Mucosa of descending colon (tissue), 3 donors: ENCODE data around the gene MPIG6B. TPM values are rescaled to one million over a fixed set of nuclear protein-coding genes. Genes with fewer than 3 reads are reported as not detected.

ENCODE experiments used
- ATAC-seq: fragments of 200-7000 bp; cut with Tn5 transposase; one replicate; pipeline ENCODE4 v1.9.1; 2020; ENCODE audit warnings: mild to moderate bottlenecking, moderate library complexity
- DNase-seq, 3 donors: peaks; one replicate each; pipeline ENCODE4 v3.0.0-alpha.2; 2020
- H3K36me3 ChIP-seq: fragments of 200-600 bp; one replicate; pipeline ENCODE4 v1.8.0; 2021; ENCODE audit warnings: low read depth, mild to moderate bottlenecking
- H3K4me1 ChIP-seq: fragments of 200-600 bp; one replicate; pipeline ENCODE4 v1.8.0; 2021; ENCODE audit warnings: low read depth, mild to moderate bottlenecking
- H3K4me3 ChIP-seq: fragments of 200-600 bp; one replicate; pipeline ENCODE4 v1.8.0; 2021; ENCODE audit warnings: mild to moderate bottlenecking
- H3K9me3 ChIP-seq: fragments of 200-600 bp; one replicate; pipeline ENCODE4 v1.8.0; 2021; ENCODE audit warnings: mild to moderate bottlenecking
- intact Hi-C, 2 donors: fragments of 100-400 bp; cut with DNase I in 1 of 2; cut with micrococcal nuclease in 1 of 2; formaldehyde crosslinking; loops; one replicate each; pipeline versions ENCODE4 v1.11.0 to v1.11.1; 2022; cut with DNase I, micrococcal nuclease
- total RNA-seq, 3 donors: library from RNA; stranded (reverse); fragmentation: NEBNext Ultra II Directional in 2 of 3; extraction: Animal tissue kit (Norgen Biotek cat#: 25700) in 2 of 3; gene quantifications; one replicate each; pipeline versions ENCODE4 v1.2.1 to v1.2.4, GENCODE V29; 2021 to 2023
- TF ChIP-seq, protein P1 (sequence below): fragments of 200-600 bp; IDR thresholded peaks from one replicate; pipeline ENCODE4 v1.8.0; 2022; ENCODE audit warnings: antibody characterized with exemption, mild to moderate bottlenecking
- donor health status: DM: no; HTN: no; CAD: no; lungs with moderate emphysema.
- donor health status: DM: no; HTN: no; CAD: no.
- donor health status: DM: no; HTN: yes; CAD: no.

MPIG6B gene
- total RNA-seq, 3 donors from 2014 or later: 0.48 to 1.4 (median 0.57) TPM

DNA sequence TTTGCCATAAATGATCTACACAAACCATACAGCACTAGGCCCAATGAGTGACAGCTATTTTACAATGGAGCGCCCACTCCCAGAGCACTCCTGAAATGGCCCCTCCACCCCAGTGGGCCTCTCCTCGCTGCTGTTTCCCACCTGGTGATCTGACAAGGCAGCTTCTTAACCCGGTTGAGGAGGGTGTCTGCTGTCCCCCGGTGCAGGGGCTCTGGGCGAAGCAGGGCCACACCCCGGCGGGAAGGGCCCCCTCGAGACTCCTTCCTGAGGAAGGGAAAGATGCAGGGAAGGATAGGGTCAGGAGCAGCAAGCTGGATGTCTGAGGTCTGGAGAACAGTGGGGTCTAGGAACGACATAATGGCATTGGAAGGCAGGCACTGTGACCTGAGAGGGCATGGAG, 30.3 kb upstream of the MPIG6B start:
- H3K4me1 ChIP-seq: no peaks in the 10 kb centered on the region
- no peak overlapping the region for H3K4me3 ChIP-seq
- intact Hi-C loops: no loop called here
- TF ChIP-seq, protein P1, sequence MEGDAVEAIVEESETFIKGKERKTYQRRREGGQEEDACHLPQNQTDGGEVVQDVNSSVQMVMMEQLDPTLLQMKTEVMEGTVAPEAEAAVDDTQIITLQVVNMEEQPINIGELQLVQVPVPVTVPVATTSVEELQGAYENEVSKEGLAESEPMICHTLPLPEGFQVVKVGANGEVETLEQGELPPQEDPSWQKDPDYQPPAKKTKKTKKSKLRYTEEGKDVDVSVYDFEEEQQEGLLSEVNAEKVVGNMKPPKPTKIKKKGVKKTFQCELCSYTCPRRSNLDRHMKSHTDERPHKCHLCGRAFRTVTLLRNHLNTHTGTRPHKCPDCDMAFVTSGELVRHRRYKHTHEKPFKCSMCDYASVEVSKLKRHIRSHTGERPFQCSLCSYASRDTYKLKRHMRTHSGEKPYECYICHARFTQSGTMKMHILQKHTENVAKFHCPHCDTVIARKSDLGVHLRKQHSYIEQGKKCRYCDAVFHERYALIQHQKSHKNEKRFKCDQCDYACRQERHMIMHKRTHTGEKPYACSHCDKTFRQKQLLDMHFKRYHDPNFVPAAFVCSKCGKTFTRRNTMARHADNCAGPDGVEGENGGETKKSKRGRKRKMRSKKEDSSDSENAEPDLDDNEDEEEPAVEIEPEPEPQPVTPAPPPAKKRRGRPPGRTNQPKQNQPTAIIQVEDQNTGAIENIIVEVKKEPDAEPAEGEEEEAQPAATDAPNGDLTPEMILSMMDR: no peak
- DNase-seq (no peak), ATAC-seq (no peak)
- H3K9me3 ChIP-seq: no peaks in the 10 kb centered on the region
- peaks cover 6% of the 10 kb centered on the region for H3K36me3 ChIP-seq

DNA sequence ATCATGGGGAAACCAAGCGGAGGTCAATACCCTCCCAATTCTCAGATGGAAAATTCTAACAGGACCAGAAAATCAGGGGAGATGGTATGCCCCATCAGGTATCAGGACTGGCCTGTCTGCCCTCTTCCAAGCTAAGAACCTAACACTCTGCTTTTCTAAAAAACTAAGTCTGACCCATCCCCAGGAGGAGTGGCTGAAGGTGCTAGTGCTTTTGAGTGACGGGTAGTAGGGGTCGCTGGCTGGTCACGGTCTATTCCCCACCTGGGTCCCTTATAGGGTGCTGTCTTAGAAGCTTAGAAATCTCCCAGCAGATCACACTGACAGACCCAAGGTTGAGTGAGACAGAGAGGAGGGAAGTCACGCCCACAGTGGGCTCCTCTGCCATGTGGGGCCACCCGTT, 29.6 kb upstream of the MPIG6B start:
- no peaks in the 10 kb centered on the region for H3K9me3 ChIP-seq
- no peak for DNase-seq
- H3K4me3 ChIP-seq: no peak overlapping the region
- intact Hi-C loops: no loop called here
- H3K4me1 ChIP-seq: no peaks in the 10 kb centered on the region
- no peak for ATAC-seq
- TF ChIP-seq, protein P1: no peak
- peaks cover 5% of the 10 kb centered on the region for H3K36me3 ChIP-seq

DNA sequence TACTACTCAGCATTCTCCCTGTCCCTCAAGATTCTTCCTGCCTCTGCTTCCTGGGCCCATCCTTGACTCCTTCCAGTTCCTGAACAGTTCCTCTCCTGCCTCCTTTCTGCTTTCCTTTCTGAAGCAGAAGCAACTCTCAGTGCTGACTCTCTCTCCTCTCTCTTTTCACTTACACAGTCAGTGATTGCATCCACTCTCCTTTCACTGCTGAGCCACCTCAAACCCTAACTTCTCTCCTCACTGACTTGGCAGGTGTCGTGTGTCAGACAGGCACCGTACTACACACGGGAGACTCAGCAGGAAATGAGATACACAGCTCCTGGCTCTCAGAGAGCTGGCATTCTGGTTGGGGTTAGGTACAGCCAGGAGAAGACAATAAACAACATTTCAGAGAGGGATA, 25.6 kb upstream of the MPIG6B start:
- no peak for DNase-seq
- Histone ChIP-seq H3K36me3 (no peaks in the 10 kb centered on the region), H3K4me1 (peaks cover 16% of the 10 kb centered on the region), H3K9me3 (no peaks in the 10 kb centered on the region), H3K4me3 (no peak overlapping the region)
- ATAC-seq: no peak
- TF ChIP-seq, protein P1: no peak
- intact Hi-C loops: no loop called here

DNA sequence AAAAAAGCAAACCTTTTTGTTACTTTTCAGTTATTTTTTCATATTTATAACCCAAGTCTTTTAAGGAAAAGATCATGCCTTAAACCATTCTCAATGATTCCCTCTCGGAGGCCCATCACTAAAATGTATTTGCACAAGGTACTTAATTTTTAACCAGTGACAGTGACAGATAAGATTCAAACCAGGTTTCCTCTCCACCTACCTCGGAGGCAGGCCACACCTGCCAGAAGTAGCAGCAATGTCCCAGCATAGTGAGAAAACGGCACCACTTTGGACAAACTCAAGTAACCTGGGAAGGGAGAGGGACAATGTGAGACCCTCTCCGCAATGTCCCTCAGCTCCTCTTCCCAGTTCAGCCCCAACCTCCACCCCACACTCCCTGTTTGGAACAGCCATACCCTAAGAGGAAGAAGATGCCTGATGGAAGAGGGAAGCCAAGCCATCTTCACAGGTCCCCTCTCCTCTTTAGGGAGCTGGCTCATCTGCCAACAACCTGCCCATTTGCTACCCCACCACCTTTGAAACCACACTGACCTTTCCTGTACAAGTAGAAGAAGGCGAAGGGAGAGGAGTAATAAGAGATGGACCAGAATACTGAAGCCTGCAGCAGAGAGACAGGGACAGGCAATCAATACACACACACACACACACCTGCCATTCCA, 22.3 kb upstream of the MPIG6B start:
- intact Hi-C loops: no loop called here
- H3K9me3 ChIP-seq: no peaks in the 10 kb centered on the region
- TF ChIP-seq, protein P1: no peak
- DNase-seq (no peak), ATAC-seq (no peak)
- H3K4me1 ChIP-seq: peaks cover 20% of the 10 kb centered on the region
- no peak overlapping the region for H3K4me3 ChIP-seq
- H3K36me3 ChIP-seq: no peaks in the 10 kb centered on the region

DNA sequence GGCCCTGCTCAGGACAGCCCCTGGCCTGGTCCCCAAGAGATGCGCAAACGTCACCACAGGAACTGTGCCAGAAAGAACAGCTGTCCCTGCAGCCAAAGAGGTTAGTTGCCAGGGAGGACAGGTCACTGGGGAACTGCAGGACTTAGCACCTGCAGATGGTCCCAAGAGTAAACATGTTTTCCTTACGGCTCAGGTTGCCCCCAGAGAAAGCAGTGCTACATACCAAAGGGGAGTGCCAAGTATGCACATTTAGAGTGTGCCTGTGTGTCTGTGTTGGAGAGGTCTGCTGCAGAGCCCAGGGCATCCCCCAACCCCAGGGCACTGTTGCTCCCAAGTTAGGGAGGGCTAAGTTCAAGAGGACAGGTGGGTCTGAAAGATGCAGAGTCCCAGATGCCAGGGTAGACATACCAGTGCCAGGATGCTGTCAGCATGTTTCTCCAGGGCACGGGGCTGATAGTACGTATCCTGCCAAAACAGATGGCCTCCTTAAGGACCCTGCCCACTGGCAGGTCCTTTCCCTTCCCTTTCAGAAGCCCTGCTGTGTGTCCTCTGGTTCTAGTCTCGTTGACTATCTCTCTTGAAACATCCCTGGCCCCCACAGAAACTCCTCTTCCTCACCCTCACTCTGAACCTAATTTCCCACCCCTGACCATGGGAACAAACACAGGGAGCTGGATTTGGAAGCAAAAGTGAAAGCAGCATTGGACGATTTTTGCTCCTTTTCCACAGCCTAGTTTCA, 21.3 kb upstream of the MPIG6B start:
- DNase-seq (no peak), ATAC-seq (peak; percentile 0)
- TF ChIP-seq, protein P1: no peak
- Histone ChIP-seq H3K4me1 (peaks cover 20% of the 10 kb centered on the region), H3K36me3 (no peaks in the 10 kb centered on the region), H3K9me3 (no peaks in the 10 kb centered on the region), H3K4me3 (no peak overlapping the region)
- intact Hi-C loops: no loop called here
